HPDE6-E6E7 (cell line): Measurements from ENCODE around the gene NUDT4.
"Not testable (repeated sequence)": the region's sequence is repeated elsewhere in the genome, so short reads cannot be mapped to it uniquely, and the experiment has no call there.

ENCODE experiments used
- DNase-seq: peaks from one replicate; pipeline ENCODE4 v3.0.0; 2011; ENCODE audit warnings: missing footprints; ENCODE audit errors: extremely low spot score

NUDT4 gene

DNA sequence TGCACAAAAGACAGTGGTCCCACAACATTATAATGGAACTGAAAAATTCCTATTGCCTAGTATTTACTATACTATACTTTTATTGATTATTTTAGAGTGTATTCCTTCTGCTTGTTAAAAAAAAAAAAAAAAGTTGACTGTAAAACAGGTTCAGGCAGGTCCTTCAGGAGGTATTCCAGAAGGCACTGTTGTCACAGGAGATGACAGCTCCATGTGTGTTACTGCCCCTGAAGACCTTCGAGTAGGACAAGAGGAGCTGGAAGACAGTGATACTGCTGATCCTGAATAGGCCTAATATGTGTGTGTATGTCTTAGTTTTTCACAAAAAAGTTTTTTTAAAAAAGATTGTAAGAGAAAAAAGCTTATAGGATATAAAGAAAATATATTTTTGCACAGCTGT lies 51.7 kb downstream of the NUDT4 start:
- no peak for DNase-seq

DNA sequence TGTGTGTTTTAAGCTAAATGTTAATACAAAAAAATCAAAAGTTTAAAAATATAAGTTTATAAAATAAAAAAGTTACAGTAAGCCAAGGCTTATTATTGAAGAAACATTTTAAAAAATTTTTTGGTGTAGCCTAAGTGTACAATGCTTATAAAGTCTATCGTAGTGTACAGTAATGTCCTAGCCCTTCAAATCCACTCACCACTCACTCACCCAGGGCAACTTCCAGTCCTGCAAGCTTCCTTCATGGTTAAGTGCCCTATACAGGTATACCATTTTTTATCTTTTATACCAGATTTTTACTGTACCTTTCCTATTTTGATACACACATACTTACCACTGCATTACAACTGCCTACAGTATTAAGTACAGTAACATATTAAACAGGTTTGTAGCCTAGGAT lies 52.1 kb downstream of the NUDT4 start:
- no peak for DNase-seq

- DNase-seq, result no peak
Measured at GRCh38 chr12:93430280-93430679, 52.6 kb downstream of the NUDT4 start.

DNA sequence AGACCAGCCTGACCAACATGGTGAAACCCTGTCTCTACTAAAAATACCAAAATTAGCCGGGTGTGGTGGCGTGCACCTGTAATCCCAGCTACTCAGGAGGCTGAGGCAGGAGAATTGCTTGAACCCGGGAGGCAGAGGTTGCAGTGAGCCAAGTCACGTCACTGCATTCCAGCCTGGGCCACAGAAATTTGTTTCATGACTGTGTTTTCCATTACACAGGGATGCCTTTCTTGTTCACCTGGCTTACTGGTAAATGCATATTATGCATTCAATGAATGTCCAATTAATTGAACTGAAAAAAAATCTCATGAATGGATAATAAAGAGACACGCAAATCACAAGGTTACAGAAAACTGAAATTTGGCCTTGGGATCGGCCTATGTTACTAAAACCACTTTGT lies 54.3 kb downstream of the NUDT4 start:
- not testable (repeated sequence) for DNase-seq

GRCh38 chr12:93434256-93434865 lies 56.6 kb downstream of the NUDT4 start:
- DNase-seq, result no peak

DNA sequence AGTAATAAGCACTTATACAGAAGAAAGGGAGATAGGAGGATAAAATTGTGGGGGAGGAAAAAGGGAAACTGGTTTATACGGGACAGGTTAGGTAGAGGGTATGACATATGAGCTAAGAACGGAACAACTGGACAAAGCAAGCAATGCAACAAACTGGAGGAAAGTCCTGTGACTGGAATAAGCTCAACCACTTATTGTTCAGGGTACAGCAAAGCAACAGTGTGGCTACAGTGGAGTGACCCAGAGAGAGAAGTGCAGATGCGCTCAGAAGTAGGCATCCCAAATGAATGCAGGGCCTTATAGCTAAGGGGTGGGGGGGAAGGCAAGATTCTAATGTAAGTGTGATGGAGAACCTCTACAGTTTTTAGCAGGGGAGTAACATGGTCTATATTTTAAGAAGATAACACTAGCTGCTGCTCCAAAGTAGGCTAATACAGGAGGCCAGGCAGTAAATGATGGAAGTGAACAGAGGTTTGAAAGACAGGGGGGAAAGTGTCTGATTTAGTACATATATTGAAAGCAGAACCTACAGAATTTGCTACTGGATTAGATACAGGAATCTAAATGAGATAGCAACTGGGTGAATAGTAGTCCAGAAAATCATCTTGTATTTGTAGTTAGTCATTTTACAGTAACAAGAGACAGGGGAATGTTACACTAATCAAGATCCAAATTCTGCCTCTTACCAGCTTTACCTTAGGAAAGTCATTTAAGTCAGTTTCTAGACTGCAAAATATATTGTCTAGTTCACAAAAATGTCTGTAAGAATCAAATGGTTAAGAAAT lies 60.7 kb downstream of the NUDT4 start:
- no peak for DNase-seq

DNA sequence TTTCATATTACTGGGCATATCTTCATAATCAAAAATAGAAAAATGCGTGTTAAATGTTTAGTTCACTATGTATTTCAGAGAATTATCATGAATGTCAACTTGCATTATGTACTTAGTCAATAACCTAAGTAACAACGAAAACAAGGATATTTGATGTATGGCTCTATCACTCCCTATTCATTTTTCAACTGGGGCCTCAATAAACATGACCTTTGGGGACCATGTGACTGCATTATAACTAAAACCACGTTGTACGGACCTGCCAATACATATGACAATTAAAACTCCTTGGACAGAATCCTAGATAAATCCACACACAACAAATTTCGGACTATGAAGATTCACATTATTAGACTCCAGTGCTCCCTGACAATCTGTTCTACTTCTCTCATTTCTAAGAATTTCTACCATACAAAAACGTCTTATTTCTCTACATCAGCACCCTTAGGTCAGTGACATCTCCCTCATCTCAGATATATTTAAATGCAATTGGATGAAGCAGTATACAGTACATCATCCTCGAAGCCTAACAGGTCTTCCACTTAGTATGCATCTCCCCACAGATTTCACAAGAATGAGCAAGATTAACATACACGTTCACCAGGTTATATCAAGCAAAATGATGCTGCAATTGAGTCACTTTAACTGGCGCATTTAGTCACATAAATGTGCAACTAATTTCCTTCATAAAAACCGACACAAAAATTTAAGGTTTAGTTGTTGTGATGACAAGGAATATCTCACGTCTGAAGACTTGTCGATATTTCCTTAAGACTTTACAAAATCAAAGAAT lies 62.5 kb downstream of the NUDT4 start:
- DNase-seq, result no peak

GRCh38 chr12:93441081-93441616 lies 63.4 kb downstream of the NUDT4 start:
- DNase-seq, result no peak

DNA sequence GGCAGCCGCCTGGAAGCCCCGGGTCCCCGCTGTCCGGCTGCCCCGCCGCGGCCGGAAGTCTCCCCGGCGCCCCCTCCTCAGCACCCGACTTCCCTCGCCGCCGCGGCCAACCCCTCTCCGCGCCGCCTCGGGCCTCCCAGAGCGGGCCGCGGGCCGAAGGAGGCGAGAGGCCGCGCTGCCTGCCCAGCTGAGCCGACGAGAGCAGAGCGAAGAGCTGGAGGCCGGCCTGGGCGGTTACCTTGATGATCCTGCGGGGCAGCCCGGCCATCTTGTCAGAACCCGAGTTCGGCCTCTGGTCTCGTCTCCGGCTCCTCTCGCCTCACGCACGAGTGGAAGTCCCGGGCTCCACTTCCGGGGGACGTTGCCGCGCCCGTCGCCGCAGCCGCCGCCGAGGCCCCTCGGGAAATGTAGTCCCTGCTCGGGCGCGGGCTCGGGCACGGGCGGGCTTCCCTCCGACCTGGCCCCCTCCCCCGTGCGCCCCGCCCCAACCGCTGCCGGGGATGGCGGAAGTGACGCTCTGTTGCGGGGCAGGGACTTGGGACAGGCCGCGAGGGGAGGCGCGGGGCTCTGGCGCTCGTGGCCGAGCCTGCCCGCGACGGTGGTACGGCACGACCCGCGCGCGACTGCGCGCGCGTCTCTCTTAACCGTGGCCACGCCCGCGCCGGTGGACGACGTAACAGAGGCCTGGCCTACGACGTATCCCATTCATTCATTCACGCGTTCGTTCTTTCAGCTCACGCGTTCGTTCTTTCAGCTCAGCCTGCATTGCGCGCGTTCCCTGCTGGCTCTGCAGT lies 64.1 kb downstream of the NUDT4 start, which contains the start of gene UBE2N:
Gene UBE2N, minus strand, starts transcription at position 331 of the 794 bp plus-strand sequence. Its CDS starts 63 bp downstream, at position 268.
- DNase-seq, result peak; percentile 84

DNA sequence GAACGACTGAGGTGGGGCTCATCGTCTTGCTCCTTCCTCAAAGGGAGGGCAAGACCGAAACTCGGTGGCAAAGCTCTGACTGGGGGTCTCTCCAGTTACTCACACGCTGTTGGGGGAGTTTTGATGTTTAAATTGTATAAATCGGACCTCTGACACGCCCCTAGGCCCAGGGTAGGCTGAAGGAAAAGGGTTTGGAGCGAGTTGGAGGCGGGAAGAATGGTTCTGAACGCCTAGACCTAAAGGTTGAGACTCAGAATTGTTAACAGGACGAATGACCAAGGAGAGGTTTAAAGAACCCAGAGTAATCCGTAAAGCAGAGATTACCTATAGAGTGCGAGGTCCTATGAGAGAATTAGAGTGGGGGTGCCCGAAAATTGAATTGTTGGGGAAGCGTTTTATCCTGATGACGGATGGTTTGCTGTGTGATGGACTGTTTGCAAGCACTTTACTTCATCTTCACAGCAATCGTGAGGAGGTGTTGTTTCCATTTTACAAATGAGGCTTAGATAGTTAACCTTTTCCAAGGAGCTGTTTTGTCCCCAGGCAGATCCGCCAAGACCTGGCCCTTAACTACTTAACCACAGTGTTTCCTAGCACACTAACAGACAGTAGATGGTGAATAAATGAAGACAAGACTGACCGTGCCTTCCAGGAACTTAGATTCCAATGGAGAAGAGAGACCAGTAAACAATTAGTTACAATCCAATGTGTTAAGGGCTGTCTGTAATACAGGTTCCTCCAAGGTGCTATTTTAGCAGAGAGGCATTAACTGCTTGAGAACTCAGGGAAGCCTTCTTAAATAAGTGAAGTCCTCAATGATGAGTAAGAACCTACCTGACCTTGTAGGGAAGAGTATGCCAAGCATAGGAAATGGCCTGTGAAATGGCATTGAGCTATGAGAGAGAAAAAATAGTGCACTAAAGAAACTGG lies 65.0 kb downstream of the NUDT4 start:
- no peak for DNase-seq

- no peak for DNase-seq
Measured at GRCh38 chr12:93443576-93443975, 65.9 kb downstream of the NUDT4 start.

- DNase-seq, result no peak
Measured at GRCh38 chr12:93447555-93448290, 70.0 kb downstream of the NUDT4 start.

DNA sequence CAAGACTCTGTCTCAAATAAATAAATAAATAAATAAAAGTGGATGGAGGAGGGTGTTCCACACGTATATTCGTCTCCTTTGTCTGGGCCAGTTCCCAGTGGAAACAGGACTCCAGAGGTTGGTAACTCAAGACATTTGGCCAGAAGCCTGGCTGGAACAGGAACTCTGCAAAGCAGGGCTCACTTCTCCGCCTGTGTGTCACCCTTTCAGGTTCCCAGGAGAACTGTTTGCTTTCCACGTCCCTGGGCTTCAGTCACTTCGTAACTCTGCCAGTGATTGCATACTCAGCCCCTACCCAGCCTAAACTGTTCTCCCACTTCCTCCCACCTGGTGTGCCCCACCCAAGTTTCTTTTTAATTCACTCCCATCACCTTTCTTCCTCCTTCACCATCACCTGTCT lies 71.1 kb downstream of the NUDT4 start:
- no peak for DNase-seq

- no peak for DNase-seq
Measured at GRCh38 chr12:93449277-93449676, 71.6 kb downstream of the NUDT4 start.

- no peak for DNase-seq
Measured at GRCh38 chr12:93451423-93452158, 73.9 kb downstream of the NUDT4 start.

- DNase-seq, result no peak
Measured at GRCh38 chr12:93453633-93454032, 75.9 kb downstream of the NUDT4 start.

GRCh38 chr12:93456077-93456476 lies 78.4 kb downstream of the NUDT4 start:
- no peak for DNase-seq
